Measurements from ENCODE around the gene LRCH4. TPM values are rescaled to one million over a fixed set of nuclear protein-coding genes. Genes with fewer than 3 reads are reported as not detected.

LRCH4 gene
- total and polyA plus RNA-seq, 2 donors (not counting 1 experiment from before 2014, with no cell fraction given) = 288 to 289 TPM

- no peak for TF ChIP-seq EZH2 (IDR thresholded peaks at IDR 0.05; ENCODE audit: borderline replicate concordance, insufficient read depth, low read depth, low read length, poor library complexity, severe bottlenecking)
- ATAC-seq (ENCODE audit: low read depth) = no peak
- peaks cover 19% of the 10 kb centered on the region for H3K27me3 Mint-ChIP-seq
Measured at GRCh38 chr7:100591596-100591995, 5.7 kb upstream of the LRCH4 start.

GRCh38 chr7:100590077-100590737 is 4.3 kb upstream of the LRCH4 start:
- H3K79me2 ChIP-seq (ENCODE audit: control insufficient read depth, insufficient read depth, low read length) = peaks cover 7% of the 10 kb centered on the region
- no peak overlapping the region for H3K4me3 Mint-ChIP-seq
- no peak overlapping the region for H3K27ac Mint-ChIP-seq
- CTCF ChIA-PET = interaction anchor here (1.5 to 11.1 kb wide), 5 partner anchors 19 to 120 kb away, joined by 5 to 226 read pairs (median 10); partner anchors contain the start of gene MOSPD3
- no peak overlapping the region for H3K4me3 ChIP-seq (ENCODE audit: control extremely low read depth in 1 of 5, extremely low read depth in 1 of 5, insufficient read depth in 1 of 5, low read depth in 2 of 5, low read length in 4 of 5)
- DNase-seq (no peak), ATAC-seq (ENCODE audit: low read depth) (no peak)
- H2AFZ ChIP-seq (ENCODE audit: insufficient read depth, low read depth, low read length, poor library complexity, severe bottlenecking) = no peak overlapping the region
- peaks cover 4 to 7% of the 10 kb centered on the region in 2 donors for H3K4me1 ChIP-seq (ENCODE audit: control insufficient read depth in 2 of 2, insufficient read depth in 2 of 2, low read length in 2 of 2)
- peaks cover 13% of the 10 kb centered on the region for H3K4me1 Mint-ChIP-seq
- no peaks in the 10 kb centered on the region for H3K9me3 Mint-ChIP-seq (ENCODE audit: insufficient read depth)
- peaks cover 0 to 22% (median 7%) of the 10 kb centered on the region in 4 experiments for H3K27me3 ChIP-seq (replicated peaks in 1 of 4; ENCODE audit: control extremely low read depth in 1 of 4, control insufficient read depth in 3 of 4, insufficient read depth in 4 of 4, low read length in 3 of 4)
- peaks cover 19% of the 10 kb centered on the region for H3K27me3 Mint-ChIP-seq
- POLR2A ChIA-PET = no interaction called here
- no peak overlapping the region for H3K4me2 ChIP-seq (replicated peaks; ENCODE audit: low read depth, low read length, poor library complexity, severe bottlenecking)
- 53% methylated on average over 18 of the region's 20 CpGs for WGBS (ENCODE audit: insufficient coverage)
- no peak for TF ChIP-seq EZH2 (IDR thresholded peaks at IDR 0.05; ENCODE audit: borderline replicate concordance, insufficient read depth, low read depth, low read length, poor library complexity, severe bottlenecking)
- TF ChIP-seq CTCF (IDR thresholded peaks at IDR 0.05) = no peak
- H3K27ac ChIP-seq (ENCODE audit: low read length in 2 of 2) = no peak overlapping the region
- H3K36me3 ChIP-seq (replicated peaks in 1 of 2; ENCODE audit: control extremely low read depth in 1 of 2, control insufficient read depth in 1 of 2, extremely low read depth in 1 of 2, insufficient read depth in 2 of 2, low read length in 1 of 2) = no peaks in the 10 kb centered on the region
- H4K20me1 ChIP-seq (ENCODE audit: control insufficient read depth, insufficient read depth, low read length, poor library complexity, severe bottlenecking) = peaks cover 8% of the 10 kb centered on the region
- H3K9me3 ChIP-seq (ENCODE audit: control extremely low read depth in 1 of 3, control insufficient read depth in 2 of 3, insufficient read depth in 1 of 3, low read length in 2 of 3) = no peaks in the 10 kb centered on the region
- H3K9ac ChIP-seq (ENCODE audit: low read length) = no peak overlapping the region
- intact Hi-C loops (cut with micrococcal nuclease) = no loop called here

More at GRCh38 chr7:100591596-100591995, 5.7 kb upstream of the LRCH4 start:
- DNase-seq = no peak
- no peak overlapping the region for H2AFZ ChIP-seq (ENCODE audit: insufficient read depth, low read depth, low read length, poor library complexity, severe bottlenecking)
- no peaks in the 10 kb centered on the region for H4K20me1 ChIP-seq (ENCODE audit: control insufficient read depth, insufficient read depth, low read length, poor library complexity, severe bottlenecking)
- peaks cover 7% of the 10 kb centered on the region for H3K4me1 Mint-ChIP-seq
- peaks cover 3% of the 10 kb centered on the region for H3K79me2 ChIP-seq (ENCODE audit: control insufficient read depth, insufficient read depth, low read length)
- intact Hi-C loops (cut with micrococcal nuclease) = no loop called here
- H3K9me3 ChIP-seq (ENCODE audit: control extremely low read depth in 1 of 3, control insufficient read depth in 2 of 3, insufficient read depth in 1 of 3, low read length in 2 of 3) = no peaks in the 10 kb centered on the region
- H3K4me3 Mint-ChIP-seq = no peak overlapping the region
- H3K9me3 Mint-ChIP-seq (ENCODE audit: insufficient read depth) = no peaks in the 10 kb centered on the region
- peaks cover 0 to 22% (median 7%) of the 10 kb centered on the region in 4 experiments for H3K27me3 ChIP-seq (replicated peaks in 1 of 4; ENCODE audit: control extremely low read depth in 1 of 4, control insufficient read depth in 3 of 4, insufficient read depth in 4 of 4, low read length in 3 of 4)
- H3K36me3 ChIP-seq (replicated peaks in 1 of 2; ENCODE audit: control extremely low read depth in 1 of 2, control insufficient read depth in 1 of 2, extremely low read depth in 1 of 2, insufficient read depth in 2 of 2, low read length in 1 of 2) = no peaks in the 10 kb centered on the region
- H3K4me2 ChIP-seq (replicated peaks; ENCODE audit: low read depth, low read length, poor library complexity, severe bottlenecking) = no peak overlapping the region
- H3K4me3 ChIP-seq (ENCODE audit: control extremely low read depth in 1 of 5, extremely low read depth in 1 of 5, insufficient read depth in 1 of 5, low read depth in 2 of 5, low read length in 4 of 5) = no peak overlapping the region
- 95% methylated on average over 14 of the region's 17 CpGs for WGBS (ENCODE audit: insufficient coverage)
- H3K4me1 ChIP-seq (ENCODE audit: control insufficient read depth in 2 of 2, insufficient read depth in 2 of 2, low read length in 2 of 2) = peaks cover 4 to 6% of the 10 kb centered on the region in 2 donors
- POLR2A ChIA-PET = interaction anchor here (0.7 kb wide), 1 partner anchor 94 kb away, joined by 4 read pairs; no protein-coding TSS in a partner anchor
- CTCF ChIA-PET = interaction anchor here (1.3 to 11.1 kb wide), 3 partner anchors 14 to 29 kb away, joined by 3 to 226 read pairs (median 5); partner anchors contain the start of gene MOSPD3
- no peak overlapping the region for H3K9ac ChIP-seq (ENCODE audit: low read length)
- no peak overlapping the region for H3K27ac ChIP-seq (ENCODE audit: low read length in 2 of 2)
- H3K27ac Mint-ChIP-seq = no peak overlapping the region
